ENCODE data around the gene ONECUT2. TPM values are rescaled to one million over a fixed set of nuclear protein-coding genes. Genes with fewer than 3 reads are reported as not detected.
A peak's percentile ranks its signal among the peaks of the same experiment; 100 is the strongest.

ONECUT2 gene
- 4.3 TPM for total RNA-seq (2021; ENCODE audit: unreplicated experiment)
- polyA plus RNA-seq (2012), result 0.75 and 0.96 TPM in 2 replicates
- percentile 45 among the genes with signal in this experiment for Bru-seq, nascent RNA
- percentile 68 among the genes with signal in this experiment for BruChase-seq, experiment 1, labeled RNA remaining after a 6-hour chase
- BruChase-seq, experiment 2, labeled RNA remaining after a 2-hour chase, result percentile 63 among the genes with signal in this experiment
- long read RNA-seq, full-length matches to known transcripts, result 2 of 8 reads
- long read RNA-seq, partial matches to known transcripts, result 0 of 8 reads
- long read RNA-seq, other reads (novel, unspliced or antisense), result 6 of 8 reads

DNA sequence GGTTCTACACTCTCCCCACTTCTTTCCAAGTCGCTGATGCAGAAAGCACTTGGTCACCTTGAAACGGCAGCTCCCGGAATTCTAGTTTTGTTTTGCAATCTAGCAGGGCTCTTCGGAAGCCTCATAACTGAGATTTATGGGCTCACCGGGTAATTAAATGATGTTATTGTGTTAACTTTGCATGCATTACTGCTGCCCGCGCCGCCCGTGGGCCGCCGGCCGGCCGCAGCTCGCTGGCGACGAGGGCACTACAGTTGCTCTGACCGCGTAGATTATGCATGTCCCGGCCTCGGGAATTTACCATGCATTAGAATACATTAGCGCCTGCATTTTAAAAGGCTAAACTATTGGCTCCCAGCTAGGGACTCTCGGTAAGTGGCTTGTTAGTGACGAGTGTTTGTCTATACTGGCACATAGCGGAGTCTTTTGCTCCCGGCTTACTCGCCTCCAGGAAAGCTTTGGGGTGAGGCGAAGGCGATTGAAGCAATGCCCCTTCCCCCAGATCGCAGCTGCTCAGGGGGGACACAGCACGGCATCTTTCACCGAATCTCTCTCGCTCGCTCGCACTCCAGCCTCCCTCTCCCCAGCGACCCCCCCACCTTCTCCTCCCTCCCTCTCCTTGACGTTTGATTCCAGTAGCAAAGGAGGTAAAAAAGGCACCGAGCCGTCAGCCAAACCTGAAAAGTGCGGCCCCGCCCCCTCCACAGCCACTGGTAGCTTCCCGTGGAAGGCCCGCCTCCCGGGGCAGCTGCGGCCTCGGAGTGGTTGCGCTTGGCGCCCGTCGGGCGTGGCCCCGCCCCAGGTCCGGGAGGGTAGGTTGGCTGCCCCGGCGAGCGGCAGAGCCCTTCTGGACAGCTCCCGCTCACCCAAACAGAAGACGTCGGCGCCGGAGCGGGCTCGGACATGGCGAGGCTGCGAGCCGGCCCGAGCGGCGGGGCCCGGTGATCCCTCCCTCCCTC is at the start of gene ONECUT2:
Gene ONECUT2, plus strand, starts transcription at position 839 of the 959 bp plus-strand sequence. CDS start 343 bp downstream, outside the sequence.
- POLR2A ChIA-PET, result interaction anchor here (0.5 to 1.0 kb wide), 2 partner anchors 9 to 36 kb away, joined by 3 read pairs; no protein-coding TSS in a partner anchor
- H3K27me3 ChIP-seq (ENCODE audit: insufficient read depth, low read length), result peaks cover 38% of the 10 kb centered on the region

More for the DNA sequence above, at the start of gene ONECUT2:
- H3K4me2 ChIP-seq (ENCODE audit: low read length), result peak within 1 kb of the TSS; percentile 87
- H3K27ac ChIP-seq (ENCODE audit: low read depth, low read length), result no peak within 1 kb of the TSS
- H3K4me3 ChIP-seq (replicated peaks in 1 of 2; ENCODE audit: low read depth in 1 of 2, low read length in 2 of 2), result peak within 1 kb of the TSS; percentile 52 to 73
- TF ChIP-seq JUND (IDR thresholded peaks at IDR 0.05) (no peak), YY1 (IDR thresholded peaks at IDR 0.05; ENCODE audit: extremely low read depth, insufficient replicate concordance, low read depth, low read length) (peak; percentile 10), SP1 (IDR thresholded peaks at IDR 0.05; ENCODE audit: low read depth) (peak; percentile 89), MAX (IDR thresholded peaks at IDR 0.05) (no peak), RAD21 (IDR thresholded peaks at IDR 0.05; ENCODE audit: low read depth) (no peak), EGR1 (IDR thresholded peaks at IDR 0.05; ENCODE audit: low read depth) (no peak), ZFX (IDR thresholded peaks at IDR 0.05) (no peak), SRF (IDR thresholded peaks at IDR 0.05; ENCODE audit: low read depth) (no peak), TCF7L2 (IDR thresholded peaks at IDR 0.05; ENCODE audit: borderline replicate concordance, extremely low read depth, insufficient read depth, insufficient read length) (peak; percentile 15), REST (IDR thresholded peaks at IDR 0.05; ENCODE audit: low read depth) (peak; percentile 56), POLR2AphosphoS5 (IDR thresholded peaks at IDR 0.05; ENCODE audit: low read depth, low read length) (peak; percentile 49; the same call in 1 of the 2 replicates)
- TF ChIP-seq, protein P1, sequence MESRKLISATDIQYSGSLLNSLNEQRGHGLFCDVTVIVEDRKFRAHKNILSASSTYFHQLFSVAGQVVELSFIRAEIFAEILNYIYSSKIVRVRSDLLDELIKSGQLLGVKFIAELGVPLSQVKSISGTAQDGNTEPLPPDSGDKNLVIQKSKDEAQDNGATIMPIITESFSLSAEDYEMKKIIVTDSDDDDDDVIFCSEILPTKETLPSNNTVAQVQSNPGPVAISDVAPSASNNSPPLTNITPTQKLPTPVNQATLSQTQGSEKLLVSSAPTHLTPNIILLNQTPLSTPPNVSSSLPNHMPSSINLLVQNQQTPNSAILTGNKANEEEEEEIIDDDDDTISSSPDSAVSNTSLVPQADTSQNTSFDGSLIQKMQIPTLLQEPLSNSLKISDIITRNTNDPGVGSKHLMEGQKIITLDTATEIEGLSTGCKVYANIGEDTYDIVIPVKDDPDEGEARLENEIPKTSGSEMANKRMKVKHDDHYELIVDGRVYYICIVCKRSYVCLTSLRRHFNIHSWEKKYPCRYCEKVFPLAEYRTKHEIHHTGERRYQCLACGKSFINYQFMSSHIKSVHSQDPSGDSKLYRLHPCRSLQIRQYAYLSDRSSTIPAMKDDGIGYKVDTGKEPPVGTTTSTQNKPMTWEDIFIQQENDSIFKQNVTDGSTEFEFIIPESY (IDR thresholded peaks at IDR 0.05; ENCODE audit: extremely low read depth, insufficient replicate concordance, low read length), result no peak
- ChIA-PET RAD21 (ENCODE audit: low non-redundant PET in 1 of 2, low total read pairs in 2 of 2, uncharacterized antibody in 2 of 2, unreplicated experiment in 2 of 2) (interaction anchor here (0.6 to 0.8 kb wide), 3 partner anchors 17 to 684 kb away, joined by 3 to 5 read pairs (median 3); no protein-coding TSS in a partner anchor), CTCF (interaction anchor here (0.6 to 1.5 kb wide), 6 partner anchors 11 to 566 kb away, joined by 3 to 7 read pairs (median 4); no protein-coding TSS in a partner anchor)
- no peaks in the 10 kb centered on the region for H3K9me2 ChIP-seq (ENCODE audit: insufficient read depth)
- H3K79me2 ChIP-seq (ENCODE audit: insufficient read depth, low read length), result peaks cover 5% of the 10 kb centered on the region; the same call in 1 of the 2 replicates
- no peak within 1 kb of the TSS for H3K9ac ChIP-seq (ENCODE audit: low read length)
- H3K9me3 ChIP-seq (ENCODE audit: control insufficient read depth in 1 of 2, insufficient read depth in 1 of 2, low read depth in 1 of 2, low read length in 2 of 2), result no peaks in the 10 kb centered on the region
- no TSS peak for BruUV-seq (replicated peaks)
- no peaks in the 10 kb centered on the region for H3K36me3 ChIP-seq (ENCODE audit: control insufficient read depth in 1 of 2, insufficient read depth in 2 of 2, low read length in 2 of 2)
- no peaks in the 10 kb centered on the region for H4K20me1 ChIP-seq (ENCODE audit: insufficient read depth)
- H3K4me1 ChIP-seq (ENCODE audit: control insufficient read depth in 1 of 2, insufficient read depth in 2 of 2, low read length in 2 of 2), result peaks cover 18 to 33% of the 10 kb centered on the region in 2 experiments; a peak in 3 of 4 replicates
- DNase-seq (ENCODE audit: low read depth, low spot score) (peak; percentile 80), ATAC-seq (peak; percentile 97)
- peak within 1 kb of the TSS; percentile 96 for H2AFZ ChIP-seq (ENCODE audit: low read depth, low read length, poor library complexity, severe bottlenecking)
- intact Hi-C loops (cut with micrococcal nuclease), result loop anchor here (5.0 kb wide), 1 partner anchor 228 kb away; no protein-coding TSS in a partner anchor

All from HCT116 (cell line).